Naive thymus-derived CD4-positive, alpha-beta T cell (primary cell): ENCODE results near the gene CDK14. TPM values are rescaled to one million over a fixed set of nuclear protein-coding genes. Genes with fewer than 3 reads are reported as not detected.

Experiments
- ATAC-seq: fragments of 150-1000 bp; cut with Tn5 transposase; 2 replicates; pipeline ENCODE4 v1.10.0; 2021; ENCODE audit warnings: mild to moderate bottlenecking, moderate library complexity
- CTCF ChIA-PET: fragments of 350-600 bp; sonication (Branson Sonifier 250); formaldehyde crosslinking; loops from one replicate; lab custom pipeline; 2021; ENCODE audit warnings: antibody characterized with exemption; lab: Charles Lee
- POLR2A ChIA-PET: fragments of 350-600 bp; sonication (Branson Sonifier 250); formaldehyde crosslinking; loops from one replicate; lab custom pipeline; 2021; ENCODE audit warnings: antibody characterized with exemption, inconsistent platforms; lab: Charles Lee
- DNase-seq, 9 donors: peaks; one replicate each; pipeline versions ENCODE4 v3.0.0 to v3.0.0-alpha.2; 2020 to 2022; ENCODE audit warnings: mixed read lengths in 1 of 9
- H3K27ac ChIP-seq: one replicate; pipeline ENCODE4 v1.7.0; 2013; ENCODE audit warnings: mild to moderate bottlenecking, low read depth, low read length, moderate library complexity
- H3K27me3 ChIP-seq, 2 donors: one replicate each; pipeline ENCODE4 v1.7.0; 2013; ENCODE audit warnings: low read length in 2 of 2, mild to moderate bottlenecking in 2 of 2, moderate library complexity in 2 of 2; ENCODE audit not compliant: control insufficient read depth in 2 of 2, insufficient read depth in 2 of 2
- H3K36me3 ChIP-seq, 3 experiments: 1 replicate in 2 of 3; 2 replicates in 1 of 3; pipeline ENCODE4 v1.7.0; 2013; ENCODE audit warnings: low read length in 3 of 3, mild to moderate bottlenecking in 3 of 3, moderate library complexity in 1 of 3; ENCODE audit not compliant: insufficient read depth in 3 of 3, control insufficient read depth in 2 of 3
- H3K4me1 ChIP-seq, 2 donors: one replicate each; pipeline ENCODE4 v1.7.0; 2013; ENCODE audit warnings: low read length in 2 of 2, mild to moderate bottlenecking in 2 of 2, moderate library complexity in 1 of 2; ENCODE audit not compliant: control insufficient read depth in 2 of 2, insufficient read depth in 2 of 2
- H3K4me3 ChIP-seq: 2 replicates; pipeline ENCODE4 v1.7.0; 2013; ENCODE audit warnings: mild to moderate bottlenecking, low read length
- H3K9me3 ChIP-seq, 3 experiments: 1 replicate in 2 of 3; 2 replicates in 1 of 3; pipeline ENCODE4 v1.7.0; 2013; ENCODE audit warnings: low read length in 3 of 3; ENCODE audit not compliant: control insufficient read depth in 2 of 3
- H3K27ac Mint-ChIP-seq, 9 donors: one replicate each; pipeline ENCODE4 v1.8.0; 2020 to 2022; ENCODE audit warnings: mixed read lengths in 9 of 9, mild to moderate bottlenecking in 8 of 9, moderate library complexity in 5 of 9, inconsistent platforms in 2 of 9
- H3K27me3 Mint-ChIP-seq, 5 donors: one replicate each; pipeline ENCODE4 v1.8.0; 2021 to 2022; ENCODE audit warnings: mixed read lengths in 5 of 5, mild to moderate bottlenecking in 1 of 5
- H3K36me3 Mint-ChIP-seq, 5 donors: one replicate each; pipeline ENCODE4 v1.8.0; 2020 to 2022; ENCODE audit warnings: mixed read lengths in 5 of 5, mild to moderate bottlenecking in 3 of 5, inconsistent platforms in 1 of 5
- H3K4me1 Mint-ChIP-seq, 7 donors: one replicate each; pipeline ENCODE4 v1.8.0; 2020 to 2022; ENCODE audit warnings: mixed read lengths in 7 of 7, mild to moderate bottlenecking in 3 of 7, inconsistent platforms in 1 of 7
- H3K4me3 Mint-ChIP-seq, 10 donors: one replicate each; pipeline ENCODE4 v1.8.0; 2020 to 2022; ENCODE audit warnings: mild to moderate bottlenecking in 10 of 10, mixed read lengths in 10 of 10, moderate library complexity in 6 of 10, inconsistent platforms in 2 of 10
- H3K9me3 Mint-ChIP-seq, 11 donors: one replicate each; pipeline ENCODE4 v1.8.0; 2020 to 2022; ENCODE audit warnings: mixed read lengths in 11 of 11, mild to moderate bottlenecking in 4 of 11, inconsistent platforms in 1 of 11, moderate library complexity in 1 of 11
- intact Hi-C, 2 donors: fragments of 100-400 bp; cut with micrococcal nuclease; formaldehyde crosslinking; loops; one replicate each; pipeline ENCODE4 v1.15.1; 2023
- polyA plus RNA-seq, 2 donors: library from polyadenylated mRNA; unstranded; fragments of 300-500 nt; fragmentation: Illumina TruSeq; gene quantifications; one replicate each; pipeline ENCODE4 v1.2.3, GENCODE V29; 2021
- total RNA-seq, 6 experiments: library from RNA in 5 of 6; stranded (reverse) in 5 of 6; gene quantifications; 1 replicate in 5 of 6; 2 replicates in 1 of 6; pipeline ENCODE4 v1.2.3 and lab custom pipeline; 2021 to 2026

CDK14 gene
- total and polyA plus RNA-seq, 7 experiments from 2014 or later, result 0.05 to 9.9 (median 0.72) TPM; not detected in 1

DNA sequence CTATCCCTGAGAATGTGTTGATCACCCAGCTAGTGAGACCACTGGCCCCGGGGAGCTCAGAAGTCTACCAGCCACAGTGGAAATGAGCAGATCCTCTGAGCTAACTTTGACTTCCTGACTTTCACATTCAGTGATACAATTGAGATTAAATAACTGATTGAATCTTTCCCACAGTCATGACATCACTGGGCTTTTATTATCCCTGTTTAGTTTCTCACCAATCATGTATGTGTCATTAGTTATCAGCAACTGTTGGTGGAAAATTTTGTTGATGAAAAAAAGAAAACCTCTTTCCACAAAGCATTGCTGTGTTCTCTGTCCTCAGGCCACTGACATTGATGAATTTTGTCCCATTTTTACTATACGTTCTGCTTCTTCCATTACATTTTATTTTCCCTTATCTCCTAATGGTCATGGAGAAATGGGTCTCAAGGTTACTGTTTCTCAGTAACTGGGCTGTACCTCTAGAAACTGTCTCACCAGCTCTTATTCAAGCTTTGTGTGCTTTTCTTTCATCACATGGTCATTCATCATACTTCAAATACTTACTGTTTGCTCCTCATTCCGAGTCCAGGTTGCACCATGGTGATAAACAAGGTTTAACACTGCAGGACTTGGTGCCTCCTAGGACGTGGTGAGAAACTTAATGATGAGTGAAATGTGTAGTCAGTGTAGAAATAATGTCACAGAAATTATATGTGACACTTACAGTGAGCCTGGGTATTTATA lies 304.7 kb downstream of the CDK14 start:
- Mint-ChIP-seq H3K36me3 (no peaks in the 10 kb centered on the region), H3K4me1 (no peaks in the 10 kb centered on the region), H3K9me3 (peaks cover 0 to 2% (median 0%) of the 10 kb centered on the region in 11 donors), H3K4me3 (no peak overlapping the region), H3K27ac (no peak overlapping the region), H3K27me3 (peaks cover 0 to 6% (median 0%) of the 10 kb centered on the region in 5 donors)
- Histone ChIP-seq H3K9me3 (no peaks in the 10 kb centered on the region), H3K4me1 (no peaks in the 10 kb centered on the region), H3K27ac (no peak overlapping the region), H3K36me3 (no peaks in the 10 kb centered on the region), H3K27me3 (no peaks in the 10 kb centered on the region), H3K4me3 (no peak overlapping the region)
- POLR2A ChIA-PET, result no interaction called here
- ATAC-seq (no peak), DNase-seq (no peak)
- intact Hi-C loops, result no loop called here
- CTCF ChIA-PET, result no interaction called here

DNA sequence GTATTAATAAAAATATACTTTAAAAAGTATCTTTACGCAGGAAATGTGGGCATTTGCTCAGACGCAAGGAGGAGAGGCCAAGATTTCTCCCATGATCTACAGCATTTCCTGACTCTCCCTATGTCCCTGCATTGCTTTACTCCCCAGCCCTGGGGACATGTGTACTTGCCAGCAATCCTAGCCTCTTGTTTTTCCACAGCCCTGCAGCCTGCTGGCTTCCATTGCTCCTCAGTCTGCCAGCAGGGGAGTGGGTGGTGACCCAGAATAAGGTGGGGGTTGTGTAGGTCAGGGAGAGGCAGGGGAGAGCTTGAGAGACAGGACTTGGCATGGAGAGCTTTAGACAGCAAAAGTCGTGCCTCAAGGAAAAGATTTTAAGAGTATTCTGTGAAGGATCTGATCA lies 307.7 kb downstream of the CDK14 start:
- ATAC-seq, result no peak
- H3K36me3 ChIP-seq, result no peaks in the 10 kb centered on the region
- no peaks in the 10 kb centered on the region for H3K9me3 Mint-ChIP-seq
- no peak for DNase-seq
- CTCF ChIA-PET, result no interaction called here
- H3K27ac Mint-ChIP-seq, result no peak overlapping the region
- H3K27me3 ChIP-seq, result no peaks in the 10 kb centered on the region
- H3K27me3 Mint-ChIP-seq, result peaks cover 0 to 6% (median 0%) of the 10 kb centered on the region in 5 donors
- H3K27ac ChIP-seq, result no peak overlapping the region
- no peaks in the 10 kb centered on the region for H3K4me1 ChIP-seq
- POLR2A ChIA-PET, result no interaction called here
- H3K36me3 Mint-ChIP-seq, result no peaks in the 10 kb centered on the region
- no peaks in the 10 kb centered on the region for H3K4me1 Mint-ChIP-seq
- no peak overlapping the region for H3K4me3 Mint-ChIP-seq
- intact Hi-C loops, result no loop called here
- H3K4me3 ChIP-seq, result no peak overlapping the region
- H3K9me3 ChIP-seq, result no peaks in the 10 kb centered on the region

DNA sequence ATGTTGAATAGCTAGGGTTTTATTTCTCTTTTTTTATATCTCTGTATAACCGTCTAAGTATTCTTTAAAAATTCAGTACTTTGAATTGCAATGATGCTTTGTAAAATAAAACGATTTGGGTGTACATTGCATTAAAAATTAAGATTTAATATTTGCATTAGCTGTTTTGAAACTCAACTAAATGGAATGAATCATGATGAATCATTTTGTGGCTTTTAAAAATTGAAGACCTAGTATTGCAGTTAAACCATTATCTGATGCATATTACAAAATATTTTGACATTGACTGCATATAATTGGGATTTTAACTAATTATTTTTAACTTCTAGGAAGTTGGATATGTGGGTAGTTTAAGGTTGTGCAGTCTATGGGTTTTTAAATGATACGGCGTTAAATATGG lies 314.0 kb downstream of the CDK14 start:
- Histone ChIP-seq H3K4me1 (no peaks in the 10 kb centered on the region), H3K9me3 (no peaks in the 10 kb centered on the region), H3K36me3 (no peaks in the 10 kb centered on the region), H3K4me3 (no peak overlapping the region), H3K27me3 (no peaks in the 10 kb centered on the region), H3K27ac (no peak overlapping the region)
- ATAC-seq (no peak), DNase-seq (no peak)
- Mint-ChIP-seq H3K4me3 (no peak overlapping the region), H3K9me3 (peaks cover 0 to 2% (median 0%) of the 10 kb centered on the region in 11 donors), H3K27ac (no peak overlapping the region), H3K36me3 (no peaks in the 10 kb centered on the region), H3K27me3 (no peaks in the 10 kb centered on the region), H3K4me1 (no peaks in the 10 kb centered on the region)
- POLR2A ChIA-PET, result no interaction called here
- intact Hi-C loops, result no loop called here
- CTCF ChIA-PET, result interaction anchor here (0.6 kb wide), 1 partner anchor 173 kb away, joined by 3 read pairs; no protein-coding TSS in a partner anchor

DNA sequence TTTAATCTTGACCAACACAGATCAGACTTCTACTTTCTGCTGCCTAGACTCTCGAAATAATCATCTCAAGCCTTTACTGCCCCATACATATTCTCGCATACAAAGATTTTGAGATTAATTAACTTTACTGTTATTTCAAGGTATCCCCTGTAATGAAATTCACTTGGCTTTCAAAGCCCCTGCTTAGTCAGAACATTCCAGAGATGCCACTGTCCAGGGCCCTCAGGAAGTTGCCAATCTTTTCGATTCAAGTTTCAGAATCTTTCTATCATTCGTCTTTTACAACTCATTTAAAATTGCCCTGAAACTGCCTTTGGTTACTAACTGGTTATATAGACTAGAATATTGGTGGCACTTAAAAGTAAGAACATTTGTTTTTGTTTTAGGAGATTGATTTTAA lies 320.2 kb downstream of the CDK14 start:
- Mint-ChIP-seq H3K4me3 (no peak overlapping the region), H3K9me3 (peaks cover 0 to 2% (median 0%) of the 10 kb centered on the region in 11 donors), H3K4me1 (no peaks in the 10 kb centered on the region), H3K27ac (no peak overlapping the region), H3K36me3 (no peaks in the 10 kb centered on the region), H3K27me3 (no peaks in the 10 kb centered on the region)
- Histone ChIP-seq H3K4me1 (no peaks in the 10 kb centered on the region), H3K27me3 (no peaks in the 10 kb centered on the region), H3K27ac (no peak overlapping the region), H3K36me3 (no peaks in the 10 kb centered on the region), H3K4me3 (no peak overlapping the region), H3K9me3 (no peaks in the 10 kb centered on the region)
- intact Hi-C loops, result no loop called here
- ATAC-seq (no peak), DNase-seq (no peak)
- ChIA-PET POLR2A (no interaction called here), CTCF (no interaction called here)

DNA sequence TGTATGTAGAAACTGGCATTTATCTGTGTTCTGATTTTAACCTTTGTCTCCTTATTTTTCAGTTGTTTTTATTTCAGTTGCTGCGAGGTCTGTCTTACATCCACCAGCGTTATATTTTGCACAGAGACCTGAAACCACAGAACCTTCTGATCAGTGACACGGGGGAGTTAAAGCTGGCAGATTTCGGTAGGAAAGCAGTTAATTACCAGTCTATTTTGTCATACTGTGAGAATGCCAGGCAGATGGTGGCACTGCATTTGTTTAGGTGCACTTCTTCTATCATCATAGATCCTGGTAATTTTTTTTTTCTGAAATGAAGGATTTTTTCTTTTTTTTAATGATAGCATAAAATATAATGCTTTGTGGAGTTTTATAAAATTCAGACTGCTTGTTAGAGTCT lies 321.4 kb downstream of the CDK14 start:
- Mint-ChIP-seq H3K27me3 (no peaks in the 10 kb centered on the region), H3K4me1 (no peaks in the 10 kb centered on the region), H3K4me3 (no peak overlapping the region), H3K27ac (no peak overlapping the region), H3K9me3 (no peaks in the 10 kb centered on the region), H3K36me3 (no peaks in the 10 kb centered on the region)
- POLR2A ChIA-PET, result interaction anchor here (0.7 kb wide), 1 partner anchor 10 kb away, joined by 9 read pairs; no protein-coding TSS in a partner anchor
- CTCF ChIA-PET, result no interaction called here
- intact Hi-C loops, result no loop called here
- ATAC-seq (no peak), DNase-seq (no peak)
- H3K36me3 ChIP-seq, result no peaks in the 10 kb centered on the region
- H3K4me3 ChIP-seq, result no peak overlapping the region
- no peaks in the 10 kb centered on the region for H3K9me3 ChIP-seq
- no peaks in the 10 kb centered on the region for H3K4me1 ChIP-seq
- H3K27me3 ChIP-seq, result no peaks in the 10 kb centered on the region
- H3K27ac ChIP-seq, result no peak overlapping the region

DNA sequence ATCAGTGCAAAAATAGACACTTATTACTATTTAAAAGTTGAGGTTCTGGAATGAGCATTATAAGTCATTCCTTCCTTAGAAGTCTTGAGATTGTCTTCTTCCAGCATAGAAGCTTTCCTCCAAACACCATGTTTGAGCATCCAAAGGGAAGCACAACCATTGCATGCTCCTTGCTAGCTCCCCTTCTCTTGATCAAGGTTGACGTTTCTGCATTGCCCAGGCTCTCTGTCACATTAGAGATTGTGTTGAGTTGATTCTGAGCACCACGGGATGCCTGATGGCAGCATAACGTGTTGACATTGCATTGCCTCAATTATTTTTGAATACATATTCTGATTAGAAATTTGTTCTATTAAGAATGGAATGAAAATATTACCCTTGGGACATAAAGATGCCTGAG lies 322.2 kb downstream of the CDK14 start:
- DNase-seq, result no peak
- H3K27me3 ChIP-seq, result no peaks in the 10 kb centered on the region

DNA sequence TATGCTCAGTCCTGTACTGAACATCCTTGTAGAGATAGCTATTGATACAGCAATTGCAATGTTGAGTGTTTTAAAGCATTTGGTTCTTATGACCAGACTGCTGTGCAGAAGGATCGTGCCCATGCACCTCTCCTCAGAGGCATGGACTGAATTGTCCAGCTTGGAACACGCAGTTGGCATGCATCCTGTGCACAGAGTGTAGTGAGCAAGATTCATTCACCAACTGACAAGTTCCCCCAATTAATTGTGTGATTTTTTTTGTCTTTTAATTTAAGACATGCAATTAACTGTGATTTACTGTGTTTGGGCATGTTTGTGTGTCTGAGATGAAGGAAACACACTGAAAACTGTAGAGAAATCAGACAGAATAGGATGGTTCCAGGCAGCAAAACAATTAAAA lies 323.7 kb downstream of the CDK14 start:
- intact Hi-C loops, result no loop called here
- Histone ChIP-seq H3K4me1 (no peaks in the 10 kb centered on the region), H3K27me3 (no peaks in the 10 kb centered on the region), H3K36me3 (no peaks in the 10 kb centered on the region), H3K9me3 (no peaks in the 10 kb centered on the region), H3K27ac (no peak overlapping the region), H3K4me3 (no peak overlapping the region)
- Mint-ChIP-seq H3K36me3 (no peaks in the 10 kb centered on the region), H3K27ac (no peak overlapping the region), H3K4me3 (no peak overlapping the region), H3K9me3 (no peaks in the 10 kb centered on the region), H3K4me1 (no peaks in the 10 kb centered on the region), H3K27me3 (no peaks in the 10 kb centered on the region)
- no peak for ATAC-seq
- POLR2A ChIA-PET, result no interaction called here
- CTCF ChIA-PET, result no interaction called here
- DNase-seq, result no peak

More for the DNA sequence above, 322.2 kb downstream of the CDK14 start:
- Mint-ChIP-seq H3K36me3 (no peaks in the 10 kb centered on the region), H3K9me3 (no peaks in the 10 kb centered on the region), H3K27ac (no peak overlapping the region), H3K4me1 (no peaks in the 10 kb centered on the region), H3K27me3 (no peaks in the 10 kb centered on the region), H3K4me3 (no peak overlapping the region)
- no peak overlapping the region for H3K4me3 ChIP-seq
- POLR2A ChIA-PET, result no interaction called here
- no peak for ATAC-seq
- H3K27ac ChIP-seq, result no peak overlapping the region
- CTCF ChIA-PET, result no interaction called here
- H3K4me1 ChIP-seq, result no peaks in the 10 kb centered on the region
- H3K36me3 ChIP-seq, result no peaks in the 10 kb centered on the region
- H3K9me3 ChIP-seq, result no peaks in the 10 kb centered on the region
- intact Hi-C loops, result no loop called here
